Measurements from ENCODE around the gene ERC1. TPM values are rescaled to one million over a fixed set of nuclear protein-coding genes. Genes with fewer than 3 reads are reported as not detected.

The ERC1 gene
- total RNA-seq, 2 experiments from 2014 or later, result 21.7 to 27.0 TPM

- ATAC-seq, result no peak
- no peak overlapping the region for H3K4me3 Mint-ChIP-seq
- TF ChIP-seq CTCF (IDR thresholded peaks at IDR 0.05), result no peak
- H3K36me3 Mint-ChIP-seq (ENCODE audit: low read depth), result peaks cover 8% of the 10 kb centered on the region
- H3K9me3 Mint-ChIP-seq, result no peaks in the 10 kb centered on the region
- intact Hi-C loops (cut with micrococcal nuclease), result no loop called here
- DNase-seq, result no peak
- POLR2A ChIA-PET, result interaction anchor here (0.6 kb wide), 1 partner anchor 102 kb away, joined by 4 read pairs; no protein-coding TSS in a partner anchor
- no peaks in the 10 kb centered on the region for H3K27me3 Mint-ChIP-seq
- H3K27ac Mint-ChIP-seq, result no peak overlapping the region
- CTCF ChIA-PET, result interaction anchor here (1.0 kb wide), 1 partner anchor 412 kb away, joined by 4 read pairs; no protein-coding TSS in a partner anchor
- no peaks in the 10 kb centered on the region for H3K4me1 Mint-ChIP-seq (ENCODE audit: low read depth)
Measured at GRCh38 chr12:1171657-1172408, 180.8 kb downstream of the ERC1 start.

- no peak overlapping the region for H3K27ac Mint-ChIP-seq
- H3K36me3 Mint-ChIP-seq (ENCODE audit: low read depth), result peaks cover 8% of the 10 kb centered on the region
- DNase-seq (no peak), ATAC-seq (no peak)
- no peak overlapping the region for H3K4me3 Mint-ChIP-seq
- H3K9me3 Mint-ChIP-seq, result no peaks in the 10 kb centered on the region
- POLR2A ChIA-PET, result no interaction called here
- no peaks in the 10 kb centered on the region for H3K27me3 Mint-ChIP-seq
- intact Hi-C loops (cut with micrococcal nuclease), result no loop called here
- CTCF ChIA-PET, result interaction anchor here (1.3 kb wide), 1 partner anchor 81 kb away, joined by 3 read pairs; no protein-coding TSS in a partner anchor
- no peaks in the 10 kb centered on the region for H3K4me1 Mint-ChIP-seq (ENCODE audit: low read depth)
- TF ChIP-seq CTCF (IDR thresholded peaks at IDR 0.05), result no peak
Measured at GRCh38 chr12:1173781-1174617, 183.0 kb downstream of the ERC1 start.

- CTCF ChIA-PET, result interaction anchor here (1.3 kb wide), 1 partner anchor 82 kb away, joined by 3 read pairs; no protein-coding TSS in a partner anchor
- ATAC-seq (no peak), DNase-seq (no peak)
- no peak for TF ChIP-seq CTCF (IDR thresholded peaks at IDR 0.05)
- POLR2A ChIA-PET, result no interaction called here
- no peak overlapping the region for H3K4me3 Mint-ChIP-seq
- peaks cover 5% of the 10 kb centered on the region for H3K36me3 Mint-ChIP-seq (ENCODE audit: low read depth)
- H3K27me3 Mint-ChIP-seq, result no peaks in the 10 kb centered on the region
- H3K9me3 Mint-ChIP-seq, result no peaks in the 10 kb centered on the region
- no peak overlapping the region for H3K27ac Mint-ChIP-seq
- intact Hi-C loops (cut with micrococcal nuclease), result no loop called here
- H3K4me1 Mint-ChIP-seq (ENCODE audit: low read depth), result no peaks in the 10 kb centered on the region
Measured at GRCh38 chr12:1174659-1175058, 183.6 kb downstream of the ERC1 start.

GRCh38 chr12:1176191-1176590 is 185.2 kb downstream of the ERC1 start:
- no peaks in the 10 kb centered on the region for H3K4me1 Mint-ChIP-seq (ENCODE audit: low read depth)
- ChIA-PET POLR2A (no interaction called here), CTCF (interaction anchor here (2.1 kb wide), 1 partner anchor 59 kb away, joined by 4 read pairs; no protein-coding TSS in a partner anchor)
- H3K4me3 Mint-ChIP-seq, result no peak overlapping the region
- intact Hi-C loops (cut with micrococcal nuclease), result no loop called here
- peaks cover 8% of the 10 kb centered on the region for H3K36me3 Mint-ChIP-seq (ENCODE audit: low read depth)
- no peak for DNase-seq
- no peak for TF ChIP-seq CTCF (IDR thresholded peaks at IDR 0.05)
- no peak overlapping the region for H3K27ac Mint-ChIP-seq
- no peaks in the 10 kb centered on the region for H3K9me3 Mint-ChIP-seq
- H3K27me3 Mint-ChIP-seq, result no peaks in the 10 kb centered on the region
- ATAC-seq, result no peak

Measured in activated CD8-positive, alpha-beta T cell treated with anti-CD3 and anti-CD28 coated beads for 36 hours (primary cell).